Activated CD4-positive, alpha-beta T cell treated with anti-CD3 and anti-CD28 coated beads, Interleukin-2, Interleukin-4, amounts not matched to agents 100 ng/mL and 50 ng/mL, durations not matched to agents 16 hours and 8 hours (primary cell): ENCODE data around the gene LGALS8.
"Not testable (repeated sequence)": the region's sequence is repeated elsewhere in the genome, so short reads cannot be mapped to it uniquely, and the experiment has no call there.

Experiments used
- DNase-seq: peaks from one replicate; pipeline ENCODE4 v3.0.0-alpha.2; 2020; ENCODE audit warnings: low spot score

The LGALS8 gene

GRCh38 chr1:236523704-236524141 lies at the start of gene LGALS8:
Gene LGALS8 (plus strand): TSS chr1:236523982. CDS start chr1:236526071, 2,089 bp downstream.
- DNase-seq = peak; percentile 86

- no peak for DNase-seq
These were observed 47.8 kb upstream of the LGALS8 start for GRCh38 chr1:236476019-236476418.

DNA sequence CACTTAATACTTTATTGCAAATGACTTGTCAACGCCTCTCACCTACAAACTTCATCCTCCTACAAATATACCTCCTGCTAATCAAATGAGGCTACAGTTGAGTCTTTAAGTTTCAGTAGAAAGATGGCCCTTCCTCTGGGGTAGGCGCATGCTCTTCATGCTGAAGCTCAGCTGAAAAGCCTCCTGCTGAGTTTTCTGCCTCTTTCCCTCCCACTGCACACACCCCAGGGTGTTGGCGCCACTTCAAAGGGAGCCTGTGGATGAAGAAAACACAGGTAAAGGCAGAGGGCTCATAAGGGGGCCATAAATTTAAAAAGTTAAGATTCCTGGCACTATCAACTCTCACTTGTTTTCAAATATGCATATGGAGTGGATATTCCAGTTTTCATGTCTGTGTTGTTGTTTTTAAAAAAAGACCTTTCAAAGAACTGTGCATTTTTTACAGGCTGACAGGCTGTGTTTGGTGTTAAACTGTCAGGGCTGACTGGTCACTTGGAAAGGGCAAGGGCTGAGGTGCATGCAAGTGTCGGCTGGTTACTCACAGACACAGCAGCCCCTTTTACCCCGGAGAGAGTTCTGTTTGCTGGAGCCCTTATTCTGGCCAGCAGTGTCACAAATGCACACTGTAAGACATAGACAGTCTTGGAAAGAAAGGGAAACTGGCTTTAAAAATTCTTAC lies 42.9 kb upstream of the LGALS8 start:
- DNase-seq = no peak

DNA sequence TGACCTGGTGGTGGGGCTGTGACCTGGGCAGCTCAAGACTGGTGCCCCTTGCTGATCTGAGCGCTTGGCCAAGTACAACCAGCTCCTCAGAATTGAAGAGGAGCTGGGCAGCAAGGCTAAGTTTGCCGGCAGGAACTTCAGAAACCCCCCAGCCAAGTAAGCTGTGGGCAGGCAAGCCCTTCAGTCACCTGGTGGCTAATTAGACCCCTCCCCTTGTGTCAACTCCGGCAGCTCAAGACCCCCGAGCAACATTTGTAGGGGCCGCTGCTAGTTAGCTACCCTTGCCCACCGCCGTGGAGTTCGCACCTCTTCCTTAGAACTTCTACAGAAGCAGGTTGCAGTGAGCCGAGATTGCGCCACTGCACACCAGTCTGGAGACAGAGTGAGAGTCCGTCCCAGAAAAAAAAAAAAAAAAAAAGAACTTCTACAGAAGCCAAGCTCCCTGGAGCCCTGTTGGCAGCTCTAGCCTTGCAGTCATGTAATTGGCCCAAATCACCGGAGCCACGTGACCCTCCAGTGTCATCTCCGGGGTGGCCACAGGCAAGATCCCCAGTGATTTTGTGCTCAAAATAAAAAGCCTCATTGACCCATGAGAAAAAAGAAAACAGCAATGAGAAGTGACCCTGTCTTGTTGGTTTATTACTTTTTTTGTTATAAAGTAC lies 39.3 kb upstream of the LGALS8 start:
- DNase-seq = no peak

DNA sequence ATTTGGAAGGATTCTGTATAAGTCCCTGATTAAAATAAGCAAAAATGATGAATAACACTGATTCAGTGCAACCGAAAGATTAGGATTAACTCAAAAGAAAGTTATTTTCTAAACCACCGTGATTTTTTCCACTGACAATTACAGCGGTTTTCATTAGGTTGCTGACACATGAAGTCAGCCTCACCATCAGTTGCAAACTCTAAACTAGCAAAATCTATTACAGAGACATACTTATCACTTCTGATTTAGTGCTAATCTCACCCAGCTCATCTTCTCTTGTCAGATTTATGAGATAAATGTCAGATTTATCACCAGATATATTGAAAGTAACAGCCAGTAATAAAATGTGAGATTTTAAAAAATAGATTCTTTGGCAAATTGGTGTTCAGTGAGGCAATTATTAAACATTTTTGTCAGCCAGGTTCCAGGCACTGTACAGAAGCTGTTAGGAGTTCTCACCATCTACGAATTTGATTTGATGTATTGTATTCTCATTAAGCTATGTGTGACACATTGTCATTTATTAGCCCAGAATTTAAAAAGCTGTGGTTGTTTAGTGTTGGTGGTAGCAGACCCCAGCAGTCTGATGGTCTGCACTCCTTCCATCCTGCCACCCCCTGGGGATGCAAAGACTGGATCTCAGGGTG lies 37.3 kb upstream of the LGALS8 start:
- no peak for DNase-seq

GRCh38 chr1:236489161-236489560 lies 34.6 kb upstream of the LGALS8 start:
- DNase-seq = not testable (repeated sequence)

- peak; percentile 48 for DNase-seq
These were observed 33.9 kb upstream of the LGALS8 start for GRCh38 chr1:236489710-236490377.

DNA sequence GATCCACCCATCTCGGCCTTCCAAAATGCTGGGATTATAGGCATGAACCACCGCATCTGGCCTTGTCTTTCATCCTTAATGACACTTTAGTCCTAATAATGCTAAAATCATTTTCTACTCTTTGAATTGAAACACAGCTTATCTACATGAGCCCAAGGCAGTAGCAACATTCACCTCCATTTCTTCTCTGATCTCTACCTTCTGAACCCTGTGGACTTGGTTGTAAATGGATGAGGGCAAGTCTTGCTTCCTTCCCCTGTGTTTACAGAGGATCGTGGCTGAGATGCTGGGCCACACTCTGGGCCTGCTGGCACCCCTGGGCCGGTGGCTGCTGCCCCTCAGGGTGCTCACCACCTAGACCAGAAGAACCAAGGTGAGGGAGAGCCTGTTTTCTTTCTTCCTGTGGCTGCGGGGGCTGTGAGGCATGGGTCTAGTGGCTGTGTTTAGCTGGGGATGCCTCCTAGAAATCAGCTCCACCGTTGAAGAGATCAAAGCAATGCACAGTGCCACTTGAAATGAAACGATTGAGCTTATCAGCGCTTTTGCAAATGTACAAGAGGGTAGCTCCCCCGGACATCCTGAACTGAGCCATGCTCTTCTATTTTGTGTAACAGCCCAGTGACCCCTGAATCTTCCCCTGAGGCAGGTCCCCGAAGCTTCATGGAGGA lies 32.2 kb upstream of the LGALS8 start:
- no peak for DNase-seq

DNA sequence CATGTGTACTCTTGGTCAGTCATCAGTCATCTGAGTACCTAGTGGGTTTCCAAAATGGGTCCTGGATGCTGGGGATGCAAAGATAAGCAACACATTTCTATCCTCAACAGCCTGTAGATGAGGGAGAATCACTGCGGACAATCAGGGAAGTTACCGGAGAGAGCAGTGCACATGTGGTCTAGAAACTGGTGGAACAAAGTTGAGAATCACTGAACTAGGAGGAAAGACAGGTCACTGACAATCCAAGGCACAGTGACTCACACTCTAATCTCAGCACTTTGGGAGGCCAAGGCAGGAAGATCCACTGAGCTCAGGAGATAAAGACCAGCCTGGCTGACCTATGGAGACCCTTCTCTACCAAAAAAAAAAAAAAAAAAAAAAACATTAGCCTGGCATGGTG lies 31.4 kb upstream of the LGALS8 start:
- no peak for DNase-seq

DNA sequence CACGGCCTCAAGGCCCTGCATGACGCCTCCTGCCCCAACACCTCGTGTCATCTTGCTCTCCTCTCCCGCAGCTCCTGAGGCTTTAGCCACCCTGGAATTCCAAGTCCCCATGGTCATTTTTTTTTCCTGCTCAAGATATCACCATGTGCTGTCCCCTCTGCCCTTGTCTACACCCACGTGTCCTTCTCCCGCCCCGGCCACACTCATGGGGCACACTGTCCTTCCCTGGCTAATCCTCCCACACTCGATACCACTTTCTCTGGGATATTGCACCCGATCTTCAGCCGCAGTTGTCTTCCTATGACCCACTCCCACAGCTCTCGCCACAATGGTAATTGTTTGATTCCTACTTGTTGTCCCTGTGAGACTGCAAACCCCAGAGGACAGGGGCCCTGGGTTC lies 29.7 kb upstream of the LGALS8 start:
- DNase-seq = no peak

- DNase-seq = no peak
These were observed 29.0 kb upstream of the LGALS8 start for GRCh38 chr1:236494586-236495466.

GRCh38 chr1:236495467-236496112 lies 28.2 kb upstream of the LGALS8 start:
- no peak for DNase-seq

DNA sequence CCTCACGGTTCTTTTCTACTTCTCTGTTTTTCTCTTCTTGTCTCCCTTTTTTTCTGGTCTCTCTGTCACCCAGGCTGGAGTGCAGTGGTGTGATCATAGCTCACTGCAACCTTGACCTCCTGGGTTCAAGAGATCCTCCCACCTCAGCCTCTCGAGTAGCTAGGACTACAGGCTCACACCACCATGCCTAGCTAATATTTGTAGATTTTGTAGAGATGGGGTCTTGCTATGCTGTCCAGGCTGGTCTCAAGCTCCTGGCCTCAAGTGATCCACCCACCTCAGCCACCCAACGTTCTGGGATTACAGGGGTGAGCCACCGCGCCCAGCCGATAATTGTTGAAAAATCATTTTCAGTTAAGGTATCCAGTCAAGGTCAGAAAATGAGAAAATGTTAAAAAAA lies 25.9 kb upstream of the LGALS8 start:
- no peak for DNase-seq

- no peak for DNase-seq
These were observed 22.7 kb upstream of the LGALS8 start for GRCh38 chr1:236501093-236501492.

DNA sequence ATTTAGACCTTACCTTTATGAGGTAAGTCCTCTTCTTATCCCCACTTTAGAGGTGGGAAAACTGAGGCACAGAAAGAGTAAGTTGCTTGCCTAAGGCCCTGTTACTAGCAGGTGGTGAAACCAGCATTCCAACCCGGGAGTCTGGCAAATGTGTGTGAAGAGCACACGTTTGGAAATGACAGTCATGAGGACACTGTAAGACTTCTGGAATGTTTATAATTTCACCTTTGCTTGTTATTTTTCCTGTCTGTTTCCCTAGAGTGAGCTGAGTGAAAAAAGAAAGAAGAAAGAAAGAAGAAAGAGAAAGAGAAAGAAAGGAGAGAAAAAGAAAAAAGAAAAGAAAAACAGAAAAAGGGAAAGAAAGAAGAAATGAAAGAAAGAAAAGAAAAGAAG lies 21.2 kb upstream of the LGALS8 start:
- DNase-seq = no peak

- no peak for DNase-seq
These were observed 20.7 kb upstream of the LGALS8 start for GRCh38 chr1:236502972-236503639.

- DNase-seq = not testable (repeated sequence)
These were observed 19.4 kb upstream of the LGALS8 start for GRCh38 chr1:236504338-236504737.

DNA sequence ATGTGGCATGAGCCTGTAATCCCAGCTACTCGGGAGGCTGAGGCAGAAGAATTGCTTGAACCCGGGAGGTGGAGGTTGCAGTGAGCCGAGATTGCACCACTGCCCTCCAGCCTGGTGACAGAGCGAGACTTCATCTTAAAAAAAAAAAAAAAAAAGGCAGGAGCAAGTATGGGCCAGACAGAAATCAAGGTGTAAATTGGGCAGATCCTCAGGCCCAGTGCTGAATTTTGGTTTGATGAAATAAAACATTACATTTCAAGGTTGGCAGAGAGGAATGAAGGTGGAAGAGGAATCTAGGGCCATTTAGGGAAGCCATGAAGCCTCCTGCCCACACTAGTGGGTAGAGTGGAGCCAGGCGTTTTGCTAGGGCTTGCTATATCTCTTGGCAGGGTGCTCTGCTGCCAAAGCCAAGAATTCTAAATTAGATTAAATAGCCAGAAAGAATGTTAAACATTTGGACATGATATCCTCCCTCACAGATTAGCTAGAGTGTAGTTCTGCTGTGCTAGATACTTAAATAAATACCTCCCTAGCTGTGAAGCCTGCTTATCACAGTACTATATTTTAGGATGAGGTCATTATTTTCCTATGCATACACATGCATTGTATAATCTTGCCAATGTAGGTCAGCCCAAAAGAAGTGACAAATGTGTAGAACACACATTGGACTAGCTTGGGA lies 16.6 kb upstream of the LGALS8 start:
- no peak for DNase-seq

DNA sequence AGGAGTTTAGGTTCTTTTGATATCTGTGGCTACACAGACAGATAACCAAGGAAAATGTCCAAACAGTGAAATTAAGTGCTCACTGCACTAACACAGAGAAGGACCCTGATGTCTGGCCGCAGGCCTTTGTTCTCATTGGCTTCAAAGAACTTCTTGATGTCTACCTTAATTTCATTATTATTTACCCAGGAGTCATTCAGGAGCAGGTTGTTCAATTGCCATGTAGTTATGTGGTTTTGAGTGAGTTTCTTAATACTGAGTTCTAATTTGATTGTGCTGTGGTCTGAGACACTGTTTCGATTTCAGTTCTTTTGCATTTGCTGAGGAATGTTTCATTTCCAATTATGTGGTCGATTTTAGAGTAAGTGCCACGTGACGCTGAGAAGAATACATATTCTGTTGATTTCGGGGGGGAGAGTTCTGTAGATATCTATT lies 15.2 kb upstream of the LGALS8 start:
- DNase-seq = peak; percentile 79
